Measurements from ENCODE around the gene PCDH10.

DNA sequence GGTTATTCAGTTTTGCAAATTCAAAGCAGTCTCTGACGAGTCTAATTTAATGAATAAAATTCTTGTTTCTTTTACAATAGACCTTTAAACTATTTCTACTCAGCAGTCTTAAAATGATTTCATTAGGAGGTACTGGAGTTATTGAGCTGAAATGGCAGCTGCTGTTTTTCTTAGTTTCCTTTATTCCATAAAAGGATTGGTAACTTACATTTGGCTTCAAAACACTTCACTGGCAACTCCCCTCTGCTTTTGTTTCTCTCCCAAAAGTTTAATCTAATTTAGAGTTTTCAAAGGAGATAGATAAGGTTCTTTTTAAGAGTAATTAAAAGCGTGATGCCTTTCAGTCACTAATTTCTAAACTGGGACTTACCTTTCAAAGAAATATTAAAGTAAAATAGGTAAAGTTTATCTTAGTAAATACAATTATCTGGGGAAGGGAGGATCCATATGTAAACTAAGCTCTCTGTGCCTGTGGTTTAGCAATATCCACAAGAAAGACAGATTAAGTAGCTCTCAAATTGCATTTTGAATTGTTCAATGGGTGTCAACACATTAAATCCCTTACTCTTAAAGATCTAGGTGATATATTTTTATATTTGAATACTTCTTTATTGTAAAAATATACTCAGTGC is 17.1 kb upstream of the PCDH10 start:
- TF ChIP-seq RAD21 (IDR thresholded peaks at IDR 0.05; ENCODE audit: low read length) (no peak), EP300 (IDR thresholded peaks at IDR 0.05; ENCODE audit: borderline replicate concordance in 1 of 2, low read depth in 1 of 2, low read length in 1 of 2) (no peak), CTCF (IDR thresholded peaks at IDR 0.05) (no peak), JUND (IDR thresholded peaks at IDR 0.05) (no peak), TAF1 (IDR thresholded peaks at IDR 0.05; ENCODE audit: borderline replicate concordance, low read depth, low read length) (no peak), SIN3A (IDR thresholded peaks at IDR 0.05; ENCODE audit: borderline replicate concordance, low read depth, low read length) (no peak), GATA2 (CRISPR knock-in tag; IDR thresholded peaks at IDR 0.05) (no peak), NRF1 (IDR thresholded peaks at IDR 0.05; ENCODE audit: low read depth, low read length) (no peak), POLR2AphosphoS5 (IDR thresholded peaks at IDR 0.05; ENCODE audit: low read depth, low read length) (no peak), GABPA (IDR thresholded peaks at IDR 0.05; ENCODE audit: low read depth) (no peak), FOXM1 (IDR thresholded peaks at IDR 0.05; ENCODE audit: low read depth) (no peak)
- TF ChIP-seq, protein P1, sequence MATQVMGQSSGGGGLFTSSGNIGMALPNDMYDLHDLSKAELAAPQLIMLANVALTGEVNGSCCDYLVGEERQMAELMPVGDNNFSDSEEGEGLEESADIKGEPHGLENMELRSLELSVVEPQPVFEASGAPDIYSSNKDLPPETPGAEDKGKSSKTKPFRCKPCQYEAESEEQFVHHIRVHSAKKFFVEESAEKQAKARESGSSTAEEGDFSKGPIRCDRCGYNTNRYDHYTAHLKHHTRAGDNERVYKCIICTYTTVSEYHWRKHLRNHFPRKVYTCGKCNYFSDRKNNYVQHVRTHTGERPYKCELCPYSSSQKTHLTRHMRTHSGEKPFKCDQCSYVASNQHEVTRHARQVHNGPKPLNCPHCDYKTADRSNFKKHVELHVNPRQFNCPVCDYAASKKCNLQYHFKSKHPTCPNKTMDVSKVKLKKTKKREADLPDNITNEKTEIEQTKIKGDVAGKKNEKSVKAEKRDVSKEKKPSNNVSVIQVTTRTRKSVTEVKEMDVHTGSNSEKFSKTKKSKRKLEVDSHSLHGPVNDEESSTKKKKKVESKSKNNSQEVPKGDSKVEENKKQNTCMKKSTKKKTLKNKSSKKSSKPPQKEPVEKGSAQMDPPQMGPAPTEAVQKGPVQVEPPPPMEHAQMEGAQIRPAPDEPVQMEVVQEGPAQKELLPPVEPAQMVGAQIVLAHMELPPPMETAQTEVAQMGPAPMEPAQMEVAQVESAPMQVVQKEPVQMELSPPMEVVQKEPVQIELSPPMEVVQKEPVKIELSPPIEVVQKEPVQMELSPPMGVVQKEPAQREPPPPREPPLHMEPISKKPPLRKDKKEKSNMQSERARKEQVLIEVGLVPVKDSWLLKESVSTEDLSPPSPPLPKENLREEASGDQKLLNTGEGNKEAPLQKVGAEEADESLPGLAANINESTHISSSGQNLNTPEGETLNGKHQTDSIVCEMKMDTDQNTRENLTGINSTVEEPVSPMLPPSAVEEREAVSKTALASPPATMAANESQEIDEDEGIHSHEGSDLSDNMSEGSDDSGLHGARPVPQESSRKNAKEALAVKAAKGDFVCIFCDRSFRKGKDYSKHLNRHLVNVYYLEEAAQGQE (IDR thresholded peaks at IDR 0.05; ENCODE audit: low read depth, low read length): no peak
- TF ChIP-seq, protein P2, sequence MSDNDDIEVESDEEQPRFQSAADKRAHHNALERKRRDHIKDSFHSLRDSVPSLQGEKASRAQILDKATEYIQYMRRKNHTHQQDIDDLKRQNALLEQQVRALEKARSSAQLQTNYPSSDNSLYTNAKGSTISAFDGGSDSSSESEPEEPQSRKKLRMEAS (IDR thresholded peaks at IDR 0.05; ENCODE audit: low read depth): no peak

All from SK-N-SH (cell line).